ENCODE data around the gene ITGA11.

The ITGA11 gene

DNA sequence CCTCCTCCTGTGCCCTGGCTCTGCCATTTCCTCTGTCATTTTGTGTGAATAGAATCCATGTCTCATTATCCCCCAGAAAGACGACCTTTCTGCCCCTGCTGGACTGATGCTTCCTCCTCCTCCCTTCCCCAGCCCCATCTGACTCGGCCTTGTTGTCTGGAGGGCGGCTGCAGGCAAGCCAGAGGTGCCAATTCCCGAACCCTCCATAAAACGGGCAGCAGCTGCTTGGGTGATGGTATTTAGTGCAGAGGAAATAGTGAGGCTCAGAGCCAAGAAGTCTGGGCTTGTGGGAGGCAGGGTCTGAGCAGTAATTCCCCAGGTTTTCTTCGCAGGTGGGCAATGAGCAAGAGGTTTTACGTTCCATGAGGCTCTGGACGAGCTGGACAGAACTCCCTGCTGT lies 71.2 kb downstream of the ITGA11 start:
- Mint-ChIP-seq H3K27ac (no peak overlapping the region), H3K9me3 (no peaks in the 10 kb centered on the region), H3K4me3 (no peak overlapping the region), H3K36me3 (no peaks in the 10 kb centered on the region), H3K27me3 (peaks cover 7% of the 10 kb centered on the region), H3K4me1 (no peaks in the 10 kb centered on the region)
- ATAC-seq = no peak

DNA sequence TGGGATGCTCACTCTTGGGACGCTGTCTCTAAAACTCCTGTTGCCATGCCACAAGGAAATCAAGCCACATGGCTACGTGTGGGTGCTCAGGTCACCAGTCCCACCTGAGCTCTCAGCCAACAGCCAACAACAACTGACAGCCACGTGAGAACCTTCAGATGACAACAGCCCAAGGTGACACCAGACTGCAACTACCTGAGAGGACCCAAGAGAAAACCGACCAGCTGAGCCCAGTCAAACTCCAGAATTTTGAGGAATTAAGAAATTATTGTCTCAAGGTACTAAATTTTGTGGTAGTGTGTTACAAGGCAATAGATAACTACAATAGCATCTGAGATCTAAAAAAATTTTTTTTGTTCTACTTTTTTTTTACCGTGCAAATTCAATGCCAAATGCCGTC lies 75.2 kb downstream of the ITGA11 start:
- no peak overlapping the region for H3K27ac Mint-ChIP-seq
- ATAC-seq = no peak
- no peaks in the 10 kb centered on the region for H3K36me3 Mint-ChIP-seq
- peaks cover 7% of the 10 kb centered on the region for H3K27me3 Mint-ChIP-seq
- no peaks in the 10 kb centered on the region for H3K9me3 Mint-ChIP-seq
- H3K4me3 Mint-ChIP-seq = no peak overlapping the region
- peaks cover 7% of the 10 kb centered on the region for H3K4me1 Mint-ChIP-seq

DNA sequence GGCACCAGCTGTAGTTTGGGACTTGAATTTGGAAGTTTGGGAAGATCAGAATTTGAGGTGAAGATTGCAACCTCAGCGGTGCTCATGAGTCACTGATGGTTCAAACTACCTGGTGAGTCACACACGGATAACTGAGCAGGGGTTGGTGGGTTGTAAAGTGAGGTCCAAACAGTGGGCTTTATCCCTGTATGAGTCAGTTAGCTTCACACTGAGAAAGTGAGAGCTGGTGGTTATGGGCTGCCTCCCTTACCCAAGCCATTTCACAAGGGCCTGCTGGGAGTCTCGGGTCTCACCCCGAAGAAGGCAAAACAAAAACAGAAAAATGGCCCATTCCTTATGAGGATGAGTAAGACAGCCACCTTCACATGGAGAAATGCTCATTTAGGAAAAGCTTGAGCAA lies 77.0 kb downstream of the ITGA11 start:
- Mint-ChIP-seq H3K36me3 (no peaks in the 10 kb centered on the region), H3K4me1 (peaks cover 7% of the 10 kb centered on the region), H3K27ac (no peak overlapping the region), H3K9me3 (no peaks in the 10 kb centered on the region), H3K4me3 (no peak overlapping the region), H3K27me3 (peaks cover 7% of the 10 kb centered on the region)
- ATAC-seq = no peak

DNA sequence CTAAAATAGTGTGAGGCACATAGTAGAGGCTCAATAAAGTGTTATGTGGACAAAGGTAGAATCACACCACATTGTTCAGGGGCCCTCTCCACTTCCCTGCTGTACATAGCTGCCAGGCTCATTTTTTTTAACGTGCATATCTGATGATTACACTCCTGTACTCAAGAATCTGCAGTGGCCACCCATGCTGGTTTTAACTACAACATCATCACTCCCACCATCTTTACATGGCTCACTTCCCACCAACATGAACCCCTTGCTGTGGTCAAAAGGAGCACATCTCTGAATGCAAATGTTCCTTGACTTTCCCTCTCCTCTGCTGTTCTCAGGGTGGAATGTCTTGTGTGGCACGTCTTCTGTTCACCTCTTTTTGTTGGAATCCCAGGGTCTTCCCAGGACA lies 77.7 kb downstream of the ITGA11 start:
- peaks cover 7% of the 10 kb centered on the region for H3K27me3 Mint-ChIP-seq
- H3K4me1 Mint-ChIP-seq = peaks cover 7% of the 10 kb centered on the region
- H3K27ac Mint-ChIP-seq = no peak overlapping the region
- ATAC-seq = no peak
- no peaks in the 10 kb centered on the region for H3K36me3 Mint-ChIP-seq
- H3K9me3 Mint-ChIP-seq = no peaks in the 10 kb centered on the region
- H3K4me3 Mint-ChIP-seq = no peak overlapping the region

DNA sequence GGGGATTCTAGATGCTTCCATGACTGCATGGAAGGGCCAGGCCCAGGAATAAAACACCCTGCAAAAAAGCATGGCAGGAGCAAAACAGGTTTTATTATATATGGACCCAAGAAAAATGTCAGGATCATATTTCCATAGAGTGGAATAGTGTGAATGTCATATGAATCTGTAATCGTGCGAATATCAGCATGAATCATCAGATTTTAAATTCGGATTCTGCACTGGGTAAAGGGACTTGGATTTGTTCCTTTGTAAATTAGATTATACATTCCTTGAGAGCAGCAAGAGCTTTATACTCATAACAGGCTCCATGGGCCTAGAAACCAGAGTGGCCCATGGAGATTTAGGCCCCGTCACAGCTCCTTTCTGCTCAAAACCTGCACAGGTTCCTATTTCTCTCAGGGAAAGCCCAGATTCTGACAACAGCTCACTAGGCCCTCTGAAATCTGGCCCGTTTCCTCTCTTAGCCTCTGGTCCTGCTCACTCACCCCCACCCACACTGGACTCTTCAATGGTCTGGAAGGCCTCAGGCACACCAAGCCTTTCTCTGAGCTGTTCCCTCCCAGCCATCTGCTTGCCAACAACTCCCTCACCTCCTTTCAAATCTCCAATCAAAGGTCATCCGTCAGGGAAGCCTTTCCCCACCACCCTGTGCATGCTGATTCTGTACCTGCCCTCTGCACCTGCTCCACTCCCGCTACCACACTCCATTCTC lies 78.4 kb downstream of the ITGA11 start:
- ATAC-seq = no peak
- H3K27ac Mint-ChIP-seq = no peak overlapping the region
- H3K9me3 Mint-ChIP-seq = no peaks in the 10 kb centered on the region

DNA sequence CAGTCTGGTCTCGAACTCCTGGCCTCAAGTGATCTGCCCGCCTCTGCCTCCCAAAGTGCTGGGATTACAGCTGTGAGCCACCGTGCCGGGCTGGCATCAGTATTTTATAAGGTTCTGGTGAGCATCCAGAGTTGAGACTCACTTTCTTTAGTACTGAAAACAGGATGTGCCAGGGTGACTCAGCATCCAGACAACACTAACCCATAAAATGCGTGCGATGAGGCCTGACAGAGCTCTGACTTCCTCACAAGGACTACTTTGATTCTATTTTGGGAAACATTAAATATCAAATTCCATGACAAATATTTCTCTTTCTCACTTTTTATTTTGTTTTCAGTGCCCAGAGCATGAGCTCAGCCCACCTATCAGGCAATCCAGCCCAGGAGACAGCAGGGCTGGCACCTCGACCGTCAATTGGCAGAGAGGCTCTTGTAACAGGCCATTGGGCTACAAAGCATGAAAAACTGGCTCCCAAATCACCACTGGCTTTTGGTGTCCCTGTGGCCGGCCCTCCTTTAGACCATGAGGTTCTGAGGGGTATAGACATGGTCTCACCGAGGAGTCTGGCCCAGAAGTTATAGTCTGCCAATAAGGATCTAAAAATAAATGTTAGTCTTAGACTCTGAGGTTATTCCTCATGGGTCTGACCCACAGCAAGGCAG lies 79.4 kb downstream of the ITGA11 start:
- ATAC-seq = peak; percentile 75
- H3K4me3 Mint-ChIP-seq = peak overlapping the region; percentile 14
- peaks cover 7% of the 10 kb centered on the region for H3K4me1 Mint-ChIP-seq
- H3K27me3 Mint-ChIP-seq = peaks cover 16% of the 10 kb centered on the region
- peak overlapping the region; percentile 82 for H3K27ac Mint-ChIP-seq
- H3K9me3 Mint-ChIP-seq = no peaks in the 10 kb centered on the region
- no peaks in the 10 kb centered on the region for H3K36me3 Mint-ChIP-seq

More for the DNA sequence above, 78.4 kb downstream of the ITGA11 start:
- peaks cover 7% of the 10 kb centered on the region for H3K4me1 Mint-ChIP-seq
- H3K36me3 Mint-ChIP-seq = no peaks in the 10 kb centered on the region
- H3K27me3 Mint-ChIP-seq = peaks cover 10% of the 10 kb centered on the region
- no peak overlapping the region for H3K4me3 Mint-ChIP-seq

DNA sequence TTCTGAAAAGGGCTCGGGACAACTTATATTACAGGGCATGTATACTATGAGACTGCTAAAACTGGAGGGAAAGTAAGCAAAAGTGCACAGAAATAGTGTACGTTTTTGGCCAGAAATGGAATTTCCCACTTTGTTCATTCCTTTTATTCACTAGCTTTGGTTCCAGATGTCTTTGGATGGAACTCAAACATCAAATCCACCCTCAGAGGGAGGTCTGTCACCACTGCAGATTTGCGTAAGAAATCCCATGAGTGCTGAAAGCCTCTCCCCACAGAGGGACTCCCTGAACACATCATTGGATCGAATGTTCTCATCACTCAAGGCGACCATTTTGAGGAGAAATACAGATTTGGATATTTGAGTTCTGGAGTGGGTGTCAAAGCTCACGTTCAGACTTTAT lies 82.8 kb downstream of the ITGA11 start:
- Mint-ChIP-seq H3K9me3 (no peaks in the 10 kb centered on the region), H3K4me3 (no peak overlapping the region), H3K27me3 (peaks cover 9% of the 10 kb centered on the region), H3K4me1 (peaks cover 7% of the 10 kb centered on the region), H3K36me3 (no peaks in the 10 kb centered on the region), H3K27ac (no peak overlapping the region)
- ATAC-seq = no peak

DNA sequence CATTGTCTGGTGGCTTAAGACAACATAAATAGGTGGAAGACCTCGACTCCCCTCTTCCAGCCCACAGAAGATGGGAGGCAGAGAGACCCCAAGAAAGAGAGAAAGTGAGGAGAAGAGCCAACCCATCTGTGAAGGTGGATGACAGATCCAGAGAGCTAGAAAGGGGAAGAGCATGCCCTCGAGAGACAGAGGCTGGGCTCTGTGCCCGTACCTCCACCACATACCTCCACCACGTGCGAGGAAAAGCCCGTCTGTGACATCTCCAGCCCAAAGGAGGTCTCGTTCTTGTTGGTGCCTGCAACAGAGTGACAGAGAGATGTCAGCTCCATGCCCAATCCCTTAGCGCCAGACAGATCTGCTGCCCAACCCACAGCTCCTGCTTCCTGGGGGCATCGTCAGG lies 83.4 kb downstream of the ITGA11 start:
- no peaks in the 10 kb centered on the region for H3K36me3 Mint-ChIP-seq
- H3K4me1 Mint-ChIP-seq = peaks cover 7% of the 10 kb centered on the region
- H3K9me3 Mint-ChIP-seq = no peaks in the 10 kb centered on the region
- ATAC-seq = no peak
- H3K27me3 Mint-ChIP-seq = peaks cover 9% of the 10 kb centered on the region
- H3K4me3 Mint-ChIP-seq = no peak overlapping the region
- no peak overlapping the region for H3K27ac Mint-ChIP-seq

DNA sequence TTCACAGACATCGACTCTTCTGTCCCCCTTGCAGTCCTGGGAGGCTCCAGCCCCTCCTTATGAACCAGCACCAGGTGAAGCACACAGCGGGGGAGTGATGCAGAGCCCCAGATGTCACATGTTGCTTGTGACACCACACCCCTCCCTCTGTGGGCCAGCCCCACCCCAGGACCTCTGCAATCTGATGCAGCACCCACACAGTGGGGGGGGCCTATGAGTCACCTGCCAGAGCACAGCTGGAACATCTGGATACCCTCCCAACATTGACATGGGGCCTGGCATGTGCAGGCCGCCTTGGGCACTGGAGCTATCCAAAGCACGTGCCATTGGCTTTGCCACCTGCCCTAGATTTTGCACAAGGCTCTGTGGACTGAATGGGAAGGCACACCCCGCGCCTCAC lies 83.9 kb downstream of the ITGA11 start:
- no peak overlapping the region for H3K27ac Mint-ChIP-seq
- no peaks in the 10 kb centered on the region for H3K9me3 Mint-ChIP-seq
- no peak for ATAC-seq
- no peak overlapping the region for H3K4me3 Mint-ChIP-seq
- peaks cover 7% of the 10 kb centered on the region for H3K4me1 Mint-ChIP-seq
- H3K27me3 Mint-ChIP-seq = peaks cover 9% of the 10 kb centered on the region
- H3K36me3 Mint-ChIP-seq = no peaks in the 10 kb centered on the region

DNA sequence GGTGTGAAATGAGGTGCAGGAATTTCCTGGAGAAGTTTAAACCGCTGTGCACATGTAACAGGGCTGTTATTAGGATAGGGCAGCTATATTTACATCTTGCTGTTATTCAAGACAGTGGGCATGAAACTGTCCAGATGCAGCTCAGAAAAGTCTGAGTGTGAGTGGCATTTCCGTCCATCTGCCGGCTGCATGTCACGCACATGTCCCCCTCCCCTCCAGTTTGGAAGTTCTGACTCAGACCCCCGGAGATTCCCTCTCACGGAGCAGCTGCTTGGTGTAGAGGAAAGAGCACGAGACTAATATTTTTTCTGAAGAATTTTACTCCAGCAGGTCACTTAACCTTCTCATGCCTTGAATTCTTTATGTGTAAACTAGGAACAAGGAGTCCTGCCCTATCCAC lies 84.6 kb downstream of the ITGA11 start:
- no peak for ATAC-seq
- Mint-ChIP-seq H3K4me3 (no peak overlapping the region), H3K9me3 (no peaks in the 10 kb centered on the region), H3K27me3 (peaks cover 9% of the 10 kb centered on the region), H3K36me3 (no peaks in the 10 kb centered on the region), H3K27ac (no peak overlapping the region), H3K4me1 (peaks cover 2% of the 10 kb centered on the region)

DNA sequence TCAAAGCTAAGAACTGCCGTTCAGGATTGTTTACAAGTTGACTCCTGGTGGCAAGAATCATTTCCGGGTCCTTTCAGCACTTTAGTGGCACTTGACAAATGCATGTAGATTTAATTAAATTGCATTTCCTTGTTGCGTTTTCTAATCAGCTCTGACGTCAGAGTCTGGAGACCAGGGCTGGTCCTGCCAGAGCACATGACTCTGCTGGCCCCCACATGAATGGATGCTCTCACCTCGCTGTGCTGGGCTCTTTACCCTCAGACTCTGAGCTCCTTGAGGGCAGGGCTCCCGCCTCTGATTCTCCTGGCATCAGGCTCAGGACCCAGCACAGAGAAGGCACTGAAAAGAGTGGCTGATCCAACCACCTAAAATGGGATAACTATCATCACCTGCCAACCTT lies 85.0 kb downstream of the ITGA11 start:
- H3K27me3 Mint-ChIP-seq = peaks cover 9% of the 10 kb centered on the region
- H3K27ac Mint-ChIP-seq = no peak overlapping the region
- H3K9me3 Mint-ChIP-seq = no peaks in the 10 kb centered on the region
- no peaks in the 10 kb centered on the region for H3K4me1 Mint-ChIP-seq
- ATAC-seq = no peak
- H3K4me3 Mint-ChIP-seq = no peak overlapping the region
- no peaks in the 10 kb centered on the region for H3K36me3 Mint-ChIP-seq

DNA sequence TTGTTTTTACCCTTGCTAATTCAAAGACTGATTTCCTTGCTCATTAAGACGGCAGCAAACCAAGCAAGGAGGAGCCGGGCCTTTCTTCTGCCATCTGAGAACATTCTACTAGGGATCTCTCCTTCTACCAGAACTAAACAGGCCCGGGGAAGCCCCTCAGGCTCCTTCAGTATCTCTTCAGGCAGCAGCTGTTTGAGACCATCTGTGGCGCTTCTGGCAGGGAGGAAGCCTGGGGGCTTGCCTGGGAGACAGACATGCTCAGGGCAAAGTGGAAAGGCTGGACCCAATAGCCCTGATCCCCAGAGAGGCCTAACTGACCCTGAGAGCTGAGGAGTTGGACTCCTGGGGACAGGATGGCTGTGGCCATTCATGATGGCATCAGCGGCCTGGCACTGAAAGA lies 86.5 kb downstream of the ITGA11 start:
- Mint-ChIP-seq H3K4me1 (no peaks in the 10 kb centered on the region), H3K9me3 (no peaks in the 10 kb centered on the region), H3K27ac (no peak overlapping the region), H3K27me3 (peaks cover 9% of the 10 kb centered on the region), H3K36me3 (no peaks in the 10 kb centered on the region), H3K4me3 (no peak overlapping the region)
- ATAC-seq = no peak

DNA sequence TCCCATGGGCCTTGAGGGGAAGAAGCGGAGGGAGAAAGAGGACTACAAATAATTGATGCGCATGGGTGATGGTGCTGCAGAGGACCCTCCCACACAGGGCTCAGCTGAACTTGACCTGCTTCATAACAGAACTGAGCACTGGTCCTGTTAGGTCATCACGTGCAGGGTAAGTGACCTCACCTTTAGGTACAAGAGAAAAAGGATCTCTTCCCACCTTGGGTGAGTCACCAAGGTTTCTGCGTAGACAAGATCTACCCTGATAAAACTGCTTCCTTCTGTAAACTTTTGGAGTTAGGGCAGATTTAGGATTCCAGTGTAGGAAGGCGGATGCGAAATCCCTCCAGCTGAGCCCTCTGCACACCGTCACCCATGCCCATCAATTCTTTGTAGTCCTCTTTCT lies 87.4 kb downstream of the ITGA11 start:
- peaks cover 9% of the 10 kb centered on the region for H3K27me3 Mint-ChIP-seq
- no peak for ATAC-seq

DNA sequence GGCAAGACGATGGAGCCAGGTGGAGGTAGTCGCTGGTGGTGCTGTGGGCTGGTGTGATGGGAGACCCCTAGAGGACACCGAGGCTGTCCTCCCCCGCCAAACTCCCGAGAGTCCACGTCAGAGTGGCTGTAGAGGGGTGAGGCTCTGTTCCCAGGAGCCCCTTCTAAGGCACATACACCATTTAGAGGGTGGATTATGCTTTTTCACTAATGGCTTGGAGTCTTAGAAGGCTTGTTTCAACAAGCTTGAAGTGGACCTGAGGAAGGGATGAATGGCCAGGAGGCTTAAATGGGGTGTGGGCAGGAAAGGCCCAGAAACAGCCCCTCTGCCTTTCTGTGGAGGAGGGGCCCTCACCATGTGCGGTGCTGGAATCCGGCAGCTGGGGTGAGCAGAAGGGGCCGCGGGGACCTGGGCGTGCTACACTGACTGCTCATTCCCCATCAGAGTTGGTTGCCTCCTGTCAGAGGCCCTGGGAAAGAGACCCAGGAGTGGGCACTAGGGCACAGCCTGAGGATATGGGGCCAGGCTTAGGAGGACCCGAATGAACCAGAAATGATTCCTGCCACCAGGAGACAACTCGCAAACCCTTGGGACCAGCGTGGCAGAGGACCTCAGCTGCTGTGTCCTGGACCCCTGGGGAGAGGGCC lies 88.3 kb downstream of the ITGA11 start:
- Mint-ChIP-seq H3K4me3 (no peak overlapping the region), H3K4me1 (no peaks in the 10 kb centered on the region)

More for the DNA sequence above, 87.4 kb downstream of the ITGA11 start:
- Mint-ChIP-seq H3K9me3 (no peaks in the 10 kb centered on the region), H3K4me3 (no peak overlapping the region), H3K4me1 (no peaks in the 10 kb centered on the region), H3K27ac (no peak overlapping the region), H3K36me3 (no peaks in the 10 kb centered on the region)

DNA sequence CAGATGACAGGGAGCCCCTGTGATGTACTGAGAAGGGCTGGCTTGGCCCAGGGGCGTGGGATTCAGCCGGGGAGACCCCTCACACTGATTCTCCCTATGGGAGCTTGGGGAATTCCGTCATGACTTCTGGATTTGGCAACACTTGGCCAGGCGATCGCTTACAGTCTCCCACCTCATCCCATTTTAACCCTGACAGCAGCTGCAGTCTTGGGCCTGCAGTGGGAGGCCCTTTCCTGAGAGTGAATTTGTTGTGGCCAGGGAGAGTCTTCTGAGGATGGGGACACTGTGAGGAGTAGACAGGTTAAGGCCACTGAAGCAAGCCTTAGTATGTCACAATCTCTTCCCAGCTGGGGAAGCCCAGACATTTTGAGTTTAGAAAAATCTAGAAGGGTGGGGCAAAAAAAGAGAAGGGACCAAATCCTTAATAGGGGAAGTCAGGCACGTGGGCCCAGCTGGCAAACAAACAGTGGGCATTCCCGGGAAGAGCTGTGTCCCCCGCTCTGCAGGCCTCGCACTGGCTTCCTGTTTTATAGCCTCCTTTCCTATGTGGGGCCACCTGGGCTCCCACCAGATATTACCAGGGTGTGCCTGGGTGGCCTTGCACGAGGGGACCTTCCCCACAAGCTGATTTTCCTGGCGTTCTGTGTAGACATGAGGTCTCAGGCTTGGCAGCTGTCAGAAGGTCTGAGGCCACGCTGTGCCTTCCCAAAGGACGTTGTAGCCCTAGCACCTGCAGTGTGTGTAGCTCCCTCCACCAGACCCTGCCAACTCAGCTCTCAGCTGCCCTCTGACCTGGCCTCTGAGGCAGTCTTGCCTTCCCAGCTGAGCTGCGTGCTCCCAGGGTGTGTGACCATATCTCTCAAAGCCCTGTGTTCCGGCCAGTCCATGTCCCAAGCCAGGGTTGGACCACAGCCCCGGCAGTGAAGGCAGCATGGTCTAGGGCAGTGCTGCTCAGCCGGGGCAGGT lies 89.9 kb downstream of the ITGA11 start:
- Mint-ChIP-seq H3K27me3 (peaks cover 13% of the 10 kb centered on the region), H3K4me3 (no peak overlapping the region), H3K27ac (no peak overlapping the region), H3K9me3 (no peaks in the 10 kb centered on the region), H3K4me1 (peaks cover 9% of the 10 kb centered on the region), H3K36me3 (no peaks in the 10 kb centered on the region)
- peak; percentile 3 for ATAC-seq

More for the DNA sequence above, 88.3 kb downstream of the ITGA11 start:
- ATAC-seq = no peak
- no peaks in the 10 kb centered on the region for H3K36me3 Mint-ChIP-seq
- no peaks in the 10 kb centered on the region for H3K9me3 Mint-ChIP-seq
- H3K27me3 Mint-ChIP-seq = peaks cover 7% of the 10 kb centered on the region
- H3K27ac Mint-ChIP-seq = no peak overlapping the region
